ENCODE measurements around the gene HIVEP2.

HIVEP2 gene

GRCh38 chr6:142705054-142705453 is 239.9 kb downstream of the HIVEP2 start:
- no peak for DNase-seq (ENCODE audit: low read depth, low spot score)

GRCh38 chr6:142702501-142703460 is 242.2 kb downstream of the HIVEP2 start:
- DNase-seq (ENCODE audit: low read depth, low spot score): no peak
